ENCODE results near the gene ZNF430.
"Not testable (repeated sequence)": the region's sequence is repeated elsewhere in the genome, so short reads cannot be mapped to it uniquely, and the experiment has no call there.

The ZNF430 gene

GRCh38 chr19:21020298-21021227 is at the start of gene ZNF430:
TSS of gene ZNF430 (plus strand) at chr19:21020657. CDS start at chr19:21020801, 144 bp downstream.
- TF ChIP-seq CTCF (IDR thresholded peaks at IDR 0.05): no peak
- peak within 1 kb of the TSS; percentile 45 for H3K4me2 ChIP-seq (ENCODE audit: low read length)
- peaks cover 24% of the 10 kb centered on the region for H3K4me1 ChIP-seq
- H3K79me2 ChIP-seq: peaks cover 5% of the 10 kb centered on the region
- peak within 1 kb of the TSS; percentile 88 for H3K27ac ChIP-seq
- H3K9me3 ChIP-seq (ENCODE audit: control insufficient read depth, low read length): no peaks in the 10 kb centered on the region
- H2AFZ ChIP-seq: peak within 1 kb of the TSS; percentile 95
- no peaks in the 10 kb centered on the region for H3K27me3 ChIP-seq (ENCODE audit: control insufficient read depth, insufficient read depth, low read length)
- H3K36me3 ChIP-seq (ENCODE audit: control insufficient read depth, insufficient read depth, low read length): no peaks in the 10 kb centered on the region
- H3K4me3 ChIP-seq (ENCODE audit: low read depth, low read length): peak within 1 kb of the TSS; percentile 96
- peak within 1 kb of the TSS; percentile 47 for H3K9ac ChIP-seq

- H3K9me3 ChIP-seq (ENCODE audit: control insufficient read depth, low read length); H3K79me2 ChIP-seq; H3K36me3 ChIP-seq (ENCODE audit: control insufficient read depth, insufficient read depth, low read length); H3K4me1 ChIP-seq; H3K27me3 ChIP-seq (ENCODE audit: control insufficient read depth, insufficient read depth, low read length); H3K27ac ChIP-seq; H2AFZ ChIP-seq; H3K4me2 ChIP-seq (ENCODE audit: low read length); H3K4me3 ChIP-seq (ENCODE audit: low read depth, low read length); H3K9ac ChIP-seq: not testable (repeated sequence)
Measured at GRCh38 chr19:20992788-20993187, 27.7 kb upstream of the ZNF430 start.

GRCh38 chr19:20999731-21000352 is 20.6 kb upstream of the ZNF430 start:
- Histone ChIP-seq H3K4me2 (ENCODE audit: low read length) (peak overlapping the region; percentile 16), H3K36me3 (ENCODE audit: control insufficient read depth, insufficient read depth, low read length) (no peaks in the 10 kb centered on the region), H3K27me3 (ENCODE audit: control insufficient read depth, insufficient read depth, low read length) (no peaks in the 10 kb centered on the region), H3K9me3 (ENCODE audit: control insufficient read depth, low read length) (no peaks in the 10 kb centered on the region), H3K9ac (no peak overlapping the region), H3K4me1 (peaks cover 2% of the 10 kb centered on the region), H2AFZ (peak overlapping the region; percentile 95), H3K4me3 (ENCODE audit: low read depth, low read length) (no peak overlapping the region), H3K27ac (no peak overlapping the region), H3K79me2 (no peaks in the 10 kb centered on the region)
- TF ChIP-seq CTCF (IDR thresholded peaks at IDR 0.05): no peak

- Histone ChIP-seq H2AFZ (peak overlapping the region; percentile 95), H3K4me2 (ENCODE audit: low read length) (peak overlapping the region; percentile 45), H3K4me3 (ENCODE audit: low read depth, low read length) (peak overlapping the region; percentile 96), H3K9ac (peak overlapping the region; percentile 47), H3K27ac (peak overlapping the region; percentile 88), H3K4me1 (peaks cover 26% of the 10 kb centered on the region)
- not testable (repeated sequence) for H3K79me2 ChIP-seq; H3K36me3 ChIP-seq (ENCODE audit: control insufficient read depth, insufficient read depth, low read length); H3K9me3 ChIP-seq (ENCODE audit: control insufficient read depth, low read length); H3K27me3 ChIP-seq (ENCODE audit: control insufficient read depth, insufficient read depth, low read length)
Measured at GRCh38 chr19:21021238-21021637, 781 bp downstream of the ZNF430 start.

GRCh38 chr19:21022996-21023395 is 2.5 kb downstream of the ZNF430 start:
- Histone ChIP-seq H2AFZ (no peak overlapping the region), H3K4me1 (peaks cover 29% of the 10 kb centered on the region), H3K4me2 (ENCODE audit: low read length) (peak overlapping the region; percentile 22), H3K4me3 (ENCODE audit: low read depth, low read length) (no peak overlapping the region), H3K79me2 (peaks cover 5% of the 10 kb centered on the region), H3K9ac (no peak overlapping the region), H3K9me3 (ENCODE audit: control insufficient read depth, low read length) (no peaks in the 10 kb centered on the region), H3K27ac (peak overlapping the region; percentile 4), H3K27me3 (ENCODE audit: control insufficient read depth, insufficient read depth, low read length) (no peaks in the 10 kb centered on the region), H3K36me3 (ENCODE audit: control insufficient read depth, insufficient read depth, low read length) (no peaks in the 10 kb centered on the region)
- TF ChIP-seq CTCF (IDR thresholded peaks at IDR 0.05): no peak
